Fibroblast of lung (primary cell): Measurements from ENCODE around the gene AMZ2.
"Not testable (repeated sequence)": the region's sequence is repeated elsewhere in the genome, so short reads cannot be mapped to it uniquely, and the experiment has no call there.

ENCODE experiments used
- EZH2 ChIP-seq: IDR thresholded peaks from 2 replicates; pipeline ENCODE4 v1.5.1; 2012; ENCODE audit warnings: low read length, control low read depth, mild to moderate bottlenecking; ENCODE audit errors: missing control alignments
- TF ChIP-seq, protein P1 (sequence below), 2 donors: IDR thresholded peaks in 1 of 2; conservative IDR thresholded peaks in 1 of 2; 1 replicate in 1 of 2; 2 replicates in 1 of 2; pipeline ENCODE4 v1.5.1; 2011 to 2012; ENCODE audit warnings: low read length in 2 of 2, control low read depth in 1 of 2, inconsistent platforms in 1 of 2, low read depth in 1 of 2, mild to moderate bottlenecking in 1 of 2

GRCh38 chr17:68235336-68235791 lies 12.5 kb upstream of the AMZ2 start:
- TF ChIP-seq, protein P1, sequence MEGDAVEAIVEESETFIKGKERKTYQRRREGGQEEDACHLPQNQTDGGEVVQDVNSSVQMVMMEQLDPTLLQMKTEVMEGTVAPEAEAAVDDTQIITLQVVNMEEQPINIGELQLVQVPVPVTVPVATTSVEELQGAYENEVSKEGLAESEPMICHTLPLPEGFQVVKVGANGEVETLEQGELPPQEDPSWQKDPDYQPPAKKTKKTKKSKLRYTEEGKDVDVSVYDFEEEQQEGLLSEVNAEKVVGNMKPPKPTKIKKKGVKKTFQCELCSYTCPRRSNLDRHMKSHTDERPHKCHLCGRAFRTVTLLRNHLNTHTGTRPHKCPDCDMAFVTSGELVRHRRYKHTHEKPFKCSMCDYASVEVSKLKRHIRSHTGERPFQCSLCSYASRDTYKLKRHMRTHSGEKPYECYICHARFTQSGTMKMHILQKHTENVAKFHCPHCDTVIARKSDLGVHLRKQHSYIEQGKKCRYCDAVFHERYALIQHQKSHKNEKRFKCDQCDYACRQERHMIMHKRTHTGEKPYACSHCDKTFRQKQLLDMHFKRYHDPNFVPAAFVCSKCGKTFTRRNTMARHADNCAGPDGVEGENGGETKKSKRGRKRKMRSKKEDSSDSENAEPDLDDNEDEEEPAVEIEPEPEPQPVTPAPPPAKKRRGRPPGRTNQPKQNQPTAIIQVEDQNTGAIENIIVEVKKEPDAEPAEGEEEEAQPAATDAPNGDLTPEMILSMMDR (conservative IDR thresholded peaks at IDR 0.05 in 1 of 2, IDR thresholded peaks at IDR 0.05 in 1 of 2; ENCODE audit: low read depth in 1 of 2, low read length in 2 of 2), result not testable (repeated sequence)
- TF ChIP-seq EZH2, result not testable (repeated sequence)
